Stimulated activated CD8-positive, alpha-beta memory T cell treated with anti-CD3 and anti-CD28 coated beads, Interleukin-7, amount 100 ng/mL, for 4 hours (primary cell): ENCODE data around the gene TEPSIN.
A peak's percentile ranks its signal among the peaks of the same experiment; 100 is the strongest.

Experiments
- DNase-seq, 2 donors: peaks; one replicate each; pipeline ENCODE4 v3.0.0-alpha.2; 2020; ENCODE audit warnings: low read depth in 2 of 2

Gene TEPSIN

GRCh38 chr17:81270279-81270678 is 31.4 kb upstream of the TEPSIN start:
- no peak for DNase-seq

- DNase-seq = no peak
Observed at GRCh38 chr17:81267390-81268067, 28.7 kb upstream of the TEPSIN start.

- no peak for DNase-seq
Observed at GRCh38 chr17:81265576-81265975, 26.7 kb upstream of the TEPSIN start.

GRCh38 chr17:81264640-81265039 is 25.8 kb upstream of the TEPSIN start:
- no peak for DNase-seq

- no peak for DNase-seq
Observed at GRCh38 chr17:81263371-81264181, 24.7 kb upstream of the TEPSIN start.

GRCh38 chr17:81261582-81262336 is 22.9 kb upstream of the TEPSIN start:
- DNase-seq = no peak

GRCh38 chr17:81261096-81261495 is 22.2 kb upstream of the TEPSIN start:
- DNase-seq = no peak

GRCh38 chr17:81260641-81261040 is 21.8 kb upstream of the TEPSIN start:
- no peak for DNase-seq

- DNase-seq = no peak
Observed at GRCh38 chr17:81260171-81260570, 21.3 kb upstream of the TEPSIN start.

- no peak for DNase-seq
Observed at GRCh38 chr17:81259058-81259605, 20.3 kb upstream of the TEPSIN start.

- no peak for DNase-seq
Observed at GRCh38 chr17:81258292-81258691, 19.4 kb upstream of the TEPSIN start.

- DNase-seq = no peak
Observed at GRCh38 chr17:81257533-81257932, 18.7 kb upstream of the TEPSIN start.

- no peak for DNase-seq
Observed at GRCh38 chr17:81256616-81257015, 17.8 kb upstream of the TEPSIN start.

GRCh38 chr17:81254955-81255717 is 16.3 kb upstream of the TEPSIN start:
- DNase-seq = no peak

- DNase-seq = peak; percentile 27 to 34
Observed at GRCh38 chr17:81253358-81254131, 14.7 kb upstream of the TEPSIN start.

GRCh38 chr17:81252987-81253329 is 14.1 kb upstream of the TEPSIN start:
- no peak for DNase-seq

- DNase-seq = no peak
Observed at GRCh38 chr17:81252326-81252986, 13.6 kb upstream of the TEPSIN start.

- no peak for DNase-seq
Observed at GRCh38 chr17:81251709-81252301, 12.9 kb upstream of the TEPSIN start.

- no peak for DNase-seq
Observed at GRCh38 chr17:81251094-81251708, 12.3 kb upstream of the TEPSIN start.
